GM06990 (cell line): ENCODE data around the gene TAF1B.

Experiments
- DNase-seq: peaks from one replicate; pipeline ENCODE4 v3.0.0-alpha.2; 2011; ENCODE audit not compliant: insufficient read length; ENCODE audit errors: extremely low read depth
- H3K27me3 ChIP-seq: replicated peaks from 2 replicates; pipeline ENCODE4 v1.6.0; 2011; ENCODE audit warnings: low read length; ENCODE audit not compliant: control insufficient read depth, insufficient read depth
- H3K36me3 ChIP-seq: 2 replicates; pipeline ENCODE4 v1.5.1; 2011; ENCODE audit warnings: low read length; ENCODE audit not compliant: control insufficient read depth, insufficient read depth
- H3K4me3 ChIP-seq: replicated peaks from 2 replicates; pipeline ENCODE4 v1.5.1; 2011; ENCODE audit warnings: low read depth, mild to moderate bottlenecking, control low read depth, low read length
- CTCF ChIP-seq: IDR thresholded peaks from 2 replicates; pipeline ENCODE4 v1.5.1; 2011; ENCODE audit warnings: low read length, control low read depth, mild to moderate bottlenecking, inconsistent platforms; ENCODE audit not compliant: insufficient read depth, poor library complexity, severe bottlenecking

The TAF1B gene

GRCh38 chr2:9954136-9954535, 110.9 kb downstream of the TAF1B start:
- H3K36me3 ChIP-seq, result no peaks in the 10 kb centered on the region
- DNase-seq, result no peak
- H3K4me3 ChIP-seq, result no peak overlapping the region
- no peaks in the 10 kb centered on the region for H3K27me3 ChIP-seq
- no peak for TF ChIP-seq CTCF

- DNase-seq, result no peak
- Histone ChIP-seq H3K36me3 (no peaks in the 10 kb centered on the region), H3K4me3 (no peak overlapping the region), H3K27me3 (no peaks in the 10 kb centered on the region)
- TF ChIP-seq CTCF, result no peak
Measured at GRCh38 chr2:9958057-9958456, 114.8 kb downstream of the TAF1B start.

GRCh38 chr2:9959262-9959661, 116.0 kb downstream of the TAF1B start:
- no peaks in the 10 kb centered on the region for H3K27me3 ChIP-seq
- H3K4me3 ChIP-seq, result no peak overlapping the region
- no peak for TF ChIP-seq CTCF
- no peaks in the 10 kb centered on the region for H3K36me3 ChIP-seq
- no peak for DNase-seq

GRCh38 chr2:9961013-9961412, 117.7 kb downstream of the TAF1B start:
- Histone ChIP-seq H3K36me3 (no peaks in the 10 kb centered on the region), H3K27me3 (no peaks in the 10 kb centered on the region), H3K4me3 (no peak overlapping the region)
- no peak for DNase-seq
- TF ChIP-seq CTCF, result no peak

- DNase-seq, result no peak
- Histone ChIP-seq H3K36me3 (no peaks in the 10 kb centered on the region), H3K27me3 (no peaks in the 10 kb centered on the region), H3K4me3 (no peak overlapping the region)
- no peak for TF ChIP-seq CTCF
Measured at GRCh38 chr2:9964334-9964980, 121.2 kb downstream of the TAF1B start.

GRCh38 chr2:9965119-9965822, 122.0 kb downstream of the TAF1B start:
- no peak for DNase-seq
- no peak for TF ChIP-seq CTCF
- Histone ChIP-seq H3K4me3 (no peak overlapping the region), H3K36me3 (no peaks in the 10 kb centered on the region), H3K27me3 (no peaks in the 10 kb centered on the region)
